H1 (cell line): ENCODE data around the gene SLC35A2. TPM values are rescaled to one million over a fixed set of nuclear protein-coding genes. Genes with fewer than 3 reads are reported as not detected.

Source experiments
- CTCF ChIA-PET: fragments of 300-600 bp; sonication (Branson Sonifier 250); formaldehyde crosslinking; loops from one replicate; lab custom pipeline; 2021; ENCODE audit not compliant: partially characterized antibody; lab: Charles Lee
- POLR2A ChIA-PET: fragments of 300-600 bp; sonication (Branson Sonifier 250); formaldehyde crosslinking; loops from one replicate; lab custom pipeline; 2021; ENCODE audit warnings: inconsistent platforms; ENCODE audit not compliant: partially characterized antibody; lab: Charles Lee
- DNase-seq, 2 experiments: peaks; one replicate each; pipeline versions ENCODE4 v3.0.0 to v3.0.0-alpha.2; 2010 to 2022; ENCODE audit warnings: low spot score in 2 of 2, low read depth in 1 of 2, mixed read lengths in 1 of 2
- FAIRE-seq: peaks from 2 replicates; lab custom pipeline; 2011; peaks lifted over from hg19 to GRCh38; lab: Jason Lieb, UNC
- H2AFZ ChIP-seq: 2 replicates; pipeline ENCODE4 v1.8.1; 2012; ENCODE audit warnings: low read length, inconsistent platforms
- H2AK5ac ChIP-seq: 2 replicates; pipeline ENCODE4 v1.6.1; 2013; ENCODE audit warnings: low read depth, low read length
- H2BK120ac ChIP-seq: replicated peaks from 2 replicates; pipeline ENCODE3; 2013; ENCODE audit warnings: low read depth, low read length, inconsistent platforms
- H2BK12ac ChIP-seq: 2 replicates; pipeline ENCODE4 v1.6.1; 2013; ENCODE audit warnings: low read depth, low read length
- H2BK15ac ChIP-seq: 2 replicates; pipeline ENCODE4 v1.6.1; 2013; ENCODE audit warnings: low read length
- H2BK20ac ChIP-seq: 2 replicates; pipeline ENCODE4 v1.6.1; 2013; ENCODE audit warnings: low read length
- H2BK5ac ChIP-seq: 2 replicates; pipeline ENCODE4 v1.6.1; 2013; ENCODE audit warnings: low read depth, low read length
- H3K14ac ChIP-seq: 2 replicates; pipeline ENCODE4 v1.6.1; 2013; ENCODE audit warnings: inconsistent platforms; ENCODE audit not compliant: insufficient read length
- H3K18ac ChIP-seq: 2 replicates; pipeline ENCODE4 v1.6.1; 2013; ENCODE audit warnings: low read length; ENCODE audit errors: extremely low read depth
- H3K23ac ChIP-seq: 2 replicates; pipeline ENCODE4 v1.6.1; 2013; ENCODE audit warnings: inconsistent platforms; ENCODE audit not compliant: insufficient read length
- H3K23me2 ChIP-seq: 2 replicates; pipeline ENCODE4 v1.6.1; 2013; ENCODE audit warnings: low read depth, low read length
- H3K27ac ChIP-seq: 2 replicates; pipeline ENCODE4 v1.6.1; 2011; ENCODE audit warnings: low read depth, low read length, inconsistent platforms
- H3K27me3 ChIP-seq, 4 experiments: replicated peaks in 1 of 4; 1 replicate in 1 of 4; 2 replicates in 3 of 4; pipeline versions ENCODE4 v1.6.1 to v1.8.1; 2011 to 2013; ENCODE audit warnings: low read length in 3 of 4, mild to moderate bottlenecking in 3 of 4, inconsistent platforms in 2 of 4, mixed read lengths in 2 of 4, moderate library complexity in 1 of 4; ENCODE audit not compliant: control insufficient read depth in 3 of 4, insufficient read depth in 3 of 4; ENCODE audit errors: extremely low read depth in 1 of 4
- H3K36me3 ChIP-seq, 4 experiments: 2 replicates each; pipeline versions ENCODE4 v1.6.1 to v1.8.1; 2011 to 2013; ENCODE audit warnings: mild to moderate bottlenecking in 4 of 4, low read length in 3 of 4, moderate library complexity in 2 of 4, control low read depth in 1 of 4, inconsistent platforms in 1 of 4; ENCODE audit not compliant: insufficient read depth in 4 of 4, control insufficient read depth in 2 of 4
- H3K4ac ChIP-seq: replicated peaks from 2 replicates; pipeline ENCODE3; 2013; ENCODE audit warnings: low read length, low read depth, mixed read lengths, inconsistent platforms; ENCODE audit not compliant: insufficient read length
- H3K4me1 ChIP-seq, 4 experiments: replicated peaks in 1 of 4; 1 replicate in 1 of 4; 2 replicates in 3 of 4; pipeline versions ENCODE4 v1.6.1 to v1.8.1; 2011 to 2013; ENCODE audit warnings: low read length in 3 of 4, inconsistent platforms in 2 of 4, mixed read lengths in 1 of 4; ENCODE audit not compliant: insufficient read depth in 4 of 4, control insufficient read depth in 3 of 4
- H3K4me2 ChIP-seq, 2 experiments: 2 replicates each; pipeline versions ENCODE4 v1.6.1 to v1.8.1; 2011 to 2013; ENCODE audit warnings: low read depth in 2 of 2, low read length in 2 of 2, control low read depth in 1 of 2, inconsistent platforms in 1 of 2, mild to moderate bottlenecking in 1 of 2; ENCODE audit not compliant: insufficient read depth in 1 of 2
- H3K4me3 ChIP-seq, 4 experiments: fragments of 200-600, 300-600 bp in 1 of 4; sonication (generic), shearing (Covaris generic), sonication (Bioruptor Twin) in 1 of 4; 2 replicates each; pipeline versions ENCODE4 v1.5.1 to v1.8.1; 2011 to 2016; ENCODE audit warnings: low read length in 4 of 4, low read depth in 3 of 4, control low read depth in 2 of 4, inconsistent platforms in 2 of 4, mild to moderate bottlenecking in 2 of 4, mixed read lengths in 1 of 4, moderate library complexity in 1 of 4; ENCODE audit not compliant: insufficient read depth in 2 of 4; ENCODE audit errors: extremely low read depth in 1 of 4
- H3K56ac ChIP-seq: replicated peaks from 2 replicates; pipeline ENCODE3; 2013; ENCODE audit warnings: low read depth, mild to moderate bottlenecking, mixed read lengths, low read length, inconsistent platforms; ENCODE audit not compliant: insufficient read length
- H3K79me1 ChIP-seq: 2 replicates; pipeline ENCODE4 v1.6.1; 2013; ENCODE audit warnings: low read depth, low read length, control low read depth
- H3K79me2 ChIP-seq, 2 experiments: 2 replicates each; pipeline versions ENCODE4 v1.6.1 to v1.8.1; 2012 to 2013; ENCODE audit warnings: low read length in 2 of 2, mild to moderate bottlenecking in 2 of 2, inconsistent platforms in 1 of 2; ENCODE audit not compliant: insufficient read depth in 2 of 2, control insufficient read depth in 1 of 2
- H3K9ac ChIP-seq, 4 experiments: replicated peaks in 1 of 4; 1 replicate in 1 of 4; 2 replicates in 3 of 4; pipeline versions ENCODE4 v1.6.1 to v1.8.1; 2011 to 2013; ENCODE audit warnings: low read depth in 3 of 4, low read length in 3 of 4, control low read depth in 2 of 4, mild to moderate bottlenecking in 2 of 4, moderate library complexity in 2 of 4, inconsistent platforms in 1 of 4; ENCODE audit errors: extremely low read depth in 1 of 4
- H3K9me3 ChIP-seq, 2 experiments: 2 replicates each; pipeline versions ENCODE4 v1.6.1 to v1.8.1; 2012 to 2013; ENCODE audit warnings: mild to moderate bottlenecking in 2 of 2, moderate library complexity in 2 of 2, control low read depth in 1 of 2, inconsistent platforms in 1 of 2, low read depth in 1 of 2, low read length in 1 of 2, mixed read lengths in 1 of 2; ENCODE audit not compliant: insufficient read depth in 2 of 2
- H4K20me1 ChIP-seq, 2 experiments: replicated peaks in 1 of 2; 2 replicates each; pipeline versions ENCODE3 to v1.8.1; 2011 to 2013; ENCODE audit warnings: inconsistent platforms in 2 of 2, low read length in 2 of 2, mild to moderate bottlenecking in 1 of 2; ENCODE audit not compliant: insufficient read depth in 2 of 2, control insufficient read depth in 1 of 2
- H4K5ac ChIP-seq: 2 replicates; pipeline ENCODE4 v1.6.1; 2013; ENCODE audit warnings: low read length, low read depth, mixed read lengths, inconsistent platforms; ENCODE audit not compliant: insufficient read length
- H4K8ac ChIP-seq: 2 replicates; pipeline ENCODE4 v1.8.0; 2013; ENCODE audit warnings: mild to moderate bottlenecking, moderate library complexity, low read length, inconsistent platforms; ENCODE audit not compliant: insufficient read depth; ENCODE audit errors: extremely low read depth
- H4K91ac ChIP-seq: replicated peaks from 2 replicates; pipeline ENCODE3; 2013; ENCODE audit warnings: low read length, mixed read lengths, inconsistent platforms; ENCODE audit not compliant: insufficient read length
- ATF3 ChIP-seq: IDR thresholded peaks from 2 replicates; pipeline ENCODE4 v1.6.1; 2011; ENCODE audit warnings: low read depth, mild to moderate bottlenecking, low read length; ENCODE audit not compliant: insufficient read depth
- HDAC2 ChIP-seq, 2 experiments: fragments of 300-600 bp in 1 of 2; sonication (generic) in 1 of 2; IDR thresholded peaks; 2 replicates each; pipeline ENCODE4 v1.6.1; 2011 to 2012; ENCODE audit warnings: low read depth in 2 of 2, low read length in 2 of 2, mild to moderate bottlenecking in 2 of 2, moderate library complexity in 2 of 2, borderline replicate concordance in 1 of 2, inconsistent platforms in 1 of 2
- TEAD4 ChIP-seq: IDR thresholded peaks from 2 replicates; pipeline ENCODE4 v1.6.1; 2012; ENCODE audit warnings: low read depth, low read length, inconsistent platforms, mixed read lengths
- WGBS, 2 experiments: shearing (Covaris generic) in 1 of 2; methylation state at CpG; one replicate each; pipeline versions ENCODE4 v1.1.6 to v1.1.7; 2013 to 2015; ENCODE audit warnings: low lambda C conversion rate in 2 of 2, mixed read lengths in 2 of 2, inconsistent platforms in 1 of 2, low coverage in 1 of 2, missing lambda C conversion rate in 1 of 2; ENCODE audit not compliant: insufficient replicate concordance in 2 of 2, insufficient coverage in 1 of 2, insufficient read length in 1 of 2; ENCODE audit errors: extremely low coverage in 1 of 2, missing lambda C conversion rate in 1 of 2; 5-methylcytosine and 5-hydroxymethylcytosine counted together
- polyA plus RNA-seq, 7 experiments: library from polyadenylated mRNA; depleted of rRNA in 3 of 7; stranded (reverse) in 5 of 7; unstranded in 2 of 7; fragments of >200 nt in 5 of 7; fragments of 200-250 nt in 2 of 7; gene quantifications; 1 replicate in 5 of 7; 2 replicates in 1 of 7; 4 replicates in 1 of 7; pipeline versions ENCODE4 v1.2.1 to v1.2.3, GENCODE V29; 2011 to 2013; ENCODE audit warnings: missing spikeins in 2 of 7, mixed read lengths in 2 of 7
- total RNA-seq: library from RNA; stranded (reverse); fragmentation: NEBNext Ultra II Directional; extraction: Animal tissue kit (Norgen Biotek cat#: 25700); gene quantifications from 2 replicates; pipeline ENCODE4 v1.2.1, GENCODE V29; 2021

The SLC35A2 gene
- total and polyA plus RNA-seq, 2 of the 8 experiments (the other 6 are each of a cell fraction or from before 2014, with no cell fraction given) = 21.4 to 48.3 TPM

GRCh38 chrX:48933757-48934156 lies 22.3 kb upstream of the SLC35A2 start:
- Histone ChIP-seq H2AK5ac (no peak overlapping the region), H3K4me1 (peaks cover 1 to 12% (median 4%) of the 10 kb centered on the region in 4 experiments; a peak in 6 of 7 replicates), H2BK5ac (no peak overlapping the region), H3K9me3 (no peaks in the 10 kb centered on the region), H2BK120ac (no peak overlapping the region), H3K79me2 (peaks cover 0 to 27% of the 10 kb centered on the region in 2 experiments; a peak in 2 of 4 replicates), H3K4ac (no peak overlapping the region), H3K4me2 (no peak overlapping the region), H2BK12ac (no peak overlapping the region), H4K8ac (no peak overlapping the region), H3K23me2 (no peaks in the 10 kb centered on the region), H3K14ac (no peak overlapping the region), H3K27me3 (no peaks in the 10 kb centered on the region), H3K56ac (no peak overlapping the region), H3K36me3 (peaks cover 0 to 33% (median 11%) of the 10 kb centered on the region in 4 experiments; a peak in 6 of 8 replicates), H4K20me1 (no peaks in the 10 kb centered on the region), H3K79me1 (no peaks in the 10 kb centered on the region), H3K9ac (no peak overlapping the region), H3K27ac (no peak overlapping the region), H3K18ac (no peak overlapping the region), H3K23ac (no peak overlapping the region), H3K4me3 (no peak overlapping the region), H2BK15ac (no peak overlapping the region), H4K91ac (no peak overlapping the region), H4K5ac (no peak overlapping the region), H2BK20ac (no peak overlapping the region), H2AFZ (no peak overlapping the region)
- no peak for DNase-seq
- ChIA-PET POLR2A (interaction anchor here (21.5 kb wide), 1 partner anchor 19 kb away, joined by 572 read pairs; the partner anchor contains the start of genes PIM2 and SLC35A2), CTCF (no interaction called here)
- FAIRE-seq = no peak
- 83% methylated on average over 2 of the region's 2 CpGs; no CpG with 5 or more reads in 1 of the 2 experiments for WGBS, 2 experiments
- no peak for TF ChIP-seq ATF3
- TF ChIP-seq TEAD4 = no peak
- TF ChIP-seq HDAC2 (IDR thresholded peaks at IDR 0.05; ENCODE audit: borderline replicate concordance in 1 of 2, low read depth in 2 of 2, low read length in 2 of 2) = no peak
